Stimulated activated naive B cell treated with anti-CD40 and anti-IgM and Interleukin-4, amounts not matched to agents 10 μg/mL and 1 μg/mL and 100 μg/mL, for 72 hours (primary cell): Measurements from ENCODE around the gene PEX5L.

Experiments
- ATAC-seq, 2 donors: fragments of 150-1000 bp; cut with Tn5 transposase; replicated peaks; 2 replicates each; pipeline ENCODE4 v1.10.0; 2021; ENCODE audit warnings: moderate library complexity in 1 of 2
- DNase-seq: peaks from one replicate; pipeline ENCODE4 v3.0.0; 2021
- H3K27ac Mint-ChIP-seq: one replicate; pipeline ENCODE4 v1.8.0; 2022; ENCODE audit warnings: mild to moderate bottlenecking, mixed read lengths
- H3K27me3 Mint-ChIP-seq, 2 donors: one replicate each; pipeline ENCODE4 v1.8.0; 2022; ENCODE audit warnings: mixed read lengths in 2 of 2
- H3K36me3 Mint-ChIP-seq, 2 donors: one replicate each; pipeline ENCODE4 v1.8.0; 2022; ENCODE audit warnings: mixed read lengths in 2 of 2, mild to moderate bottlenecking in 1 of 2
- H3K4me1 Mint-ChIP-seq, 2 donors: one replicate each; pipeline ENCODE4 v1.8.0; 2022; ENCODE audit warnings: mixed read lengths in 2 of 2, mild to moderate bottlenecking in 1 of 2
- H3K4me3 Mint-ChIP-seq, 2 donors: one replicate each; pipeline ENCODE4 v1.8.0; 2022; ENCODE audit warnings: mild to moderate bottlenecking in 2 of 2, mixed read lengths in 2 of 2, moderate library complexity in 1 of 2
- H3K9me3 Mint-ChIP-seq, 2 donors: one replicate each; pipeline ENCODE4 v1.8.0; 2022; ENCODE audit warnings: mixed read lengths in 2 of 2, mild to moderate bottlenecking in 1 of 2

PEX5L gene

DNA sequence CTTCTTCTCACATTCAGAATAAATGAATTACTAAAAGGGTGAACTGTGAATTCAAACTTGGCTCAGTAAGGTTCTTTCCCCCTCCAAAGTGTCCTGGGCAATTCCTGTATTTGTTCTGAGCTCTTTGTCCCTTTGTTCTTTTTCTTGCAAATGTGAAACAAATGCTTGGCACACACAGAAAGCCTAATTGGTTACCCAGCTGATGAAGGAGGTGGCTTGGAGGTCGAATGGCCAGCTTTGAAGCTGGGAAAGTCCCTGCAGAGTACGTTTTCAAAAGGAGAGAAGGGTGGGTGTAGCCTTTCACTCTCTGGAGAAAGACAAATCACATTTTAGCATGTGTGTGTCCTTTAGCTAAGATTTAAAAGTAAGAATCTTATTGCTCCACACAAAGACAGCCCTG, 154.4 kb downstream of the PEX5L start:
- Mint-ChIP-seq H3K9me3 (no peaks in the 10 kb centered on the region), H3K4me3 (no peak overlapping the region), H3K27me3 (peaks cover 7 to 8% of the 10 kb centered on the region in 2 donors), H3K4me1 (no peaks in the 10 kb centered on the region), H3K27ac (no peak overlapping the region), H3K36me3 (no peaks in the 10 kb centered on the region)
- ATAC-seq: peak in 1 of 2 donors; percentile 61
- DNase-seq: no peak

DNA sequence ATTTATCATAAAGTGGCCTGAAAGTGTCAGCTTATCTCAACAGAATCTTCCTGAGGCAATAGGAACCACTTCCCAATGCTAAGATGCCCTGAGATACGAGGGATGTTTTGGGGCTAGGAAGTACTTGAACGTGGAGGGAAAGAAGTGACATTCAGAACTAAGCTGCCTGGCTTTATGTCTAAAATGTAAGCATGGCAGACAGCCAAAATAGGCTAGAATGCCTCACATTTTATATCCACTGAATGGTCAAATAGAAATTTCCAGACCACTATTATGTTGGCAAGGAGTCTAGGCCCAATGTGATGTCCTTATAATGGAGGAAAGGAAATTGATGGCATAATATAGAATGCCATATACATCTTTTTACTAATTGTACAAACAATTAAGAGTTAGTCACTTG, 154.9 kb downstream of the PEX5L start:
- no peaks in the 10 kb centered on the region for H3K4me1 Mint-ChIP-seq
- H3K27me3 Mint-ChIP-seq: peaks cover 7 to 8% of the 10 kb centered on the region in 2 donors
- no peaks in the 10 kb centered on the region for H3K9me3 Mint-ChIP-seq
- no peak overlapping the region for H3K4me3 Mint-ChIP-seq
- no peak overlapping the region for H3K27ac Mint-ChIP-seq
- no peak for DNase-seq
- H3K36me3 Mint-ChIP-seq: no peaks in the 10 kb centered on the region
- no peak for ATAC-seq

DNA sequence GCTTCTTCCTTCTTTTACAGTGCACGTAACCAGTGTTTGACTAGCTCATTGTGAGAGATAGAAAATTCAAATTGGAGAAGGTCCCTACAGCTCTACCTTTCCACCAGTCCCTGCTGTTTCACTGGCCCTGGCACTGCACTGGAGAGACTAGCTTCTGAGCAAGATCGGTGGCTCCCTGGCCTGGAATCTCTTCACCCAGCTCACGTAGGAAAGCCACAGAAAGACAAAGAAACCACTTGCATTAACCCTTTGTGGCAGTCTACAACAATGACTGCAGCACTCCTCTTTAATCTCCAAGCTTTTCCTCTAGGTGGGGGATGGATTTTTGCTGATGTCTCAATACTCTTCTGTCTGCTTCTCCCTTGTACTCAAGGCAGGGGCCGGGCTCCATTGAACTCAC, 155.9 kb downstream of the PEX5L start:
- Mint-ChIP-seq H3K4me3 (no peak overlapping the region), H3K27ac (no peak overlapping the region), H3K4me1 (no peaks in the 10 kb centered on the region), H3K27me3 (peaks cover 7 to 8% of the 10 kb centered on the region in 2 donors), H3K36me3 (no peaks in the 10 kb centered on the region), H3K9me3 (no peaks in the 10 kb centered on the region)
- DNase-seq: no peak
- no peak for ATAC-seq

DNA sequence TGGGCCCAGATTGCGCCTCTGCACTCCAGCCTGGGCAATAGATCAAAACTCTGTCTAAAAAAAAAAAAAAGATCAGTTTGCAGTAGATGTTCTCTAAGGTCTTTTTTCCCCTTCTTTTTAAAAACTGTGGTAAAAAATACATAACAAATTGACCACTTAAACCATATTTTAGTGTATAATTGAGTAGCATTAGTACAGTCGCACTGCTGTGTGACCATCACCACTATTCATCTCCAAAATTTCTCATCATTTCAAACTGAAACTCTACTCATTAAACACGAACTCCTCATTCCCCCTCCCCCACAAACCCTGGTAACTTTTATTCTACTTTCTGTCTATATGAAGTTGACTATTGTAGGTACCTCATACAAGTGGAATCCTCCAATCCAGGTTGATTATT, 160.3 kb downstream of the PEX5L start:
- Mint-ChIP-seq H3K36me3 (no peaks in the 10 kb centered on the region), H3K27me3 (peaks cover 10 to 15% of the 10 kb centered on the region in 2 donors), H3K4me3 (no peak overlapping the region), H3K27ac (no peak overlapping the region), H3K4me1 (no peaks in the 10 kb centered on the region), H3K9me3 (no peaks in the 10 kb centered on the region)
- DNase-seq (no peak), ATAC-seq (no peak)

DNA sequence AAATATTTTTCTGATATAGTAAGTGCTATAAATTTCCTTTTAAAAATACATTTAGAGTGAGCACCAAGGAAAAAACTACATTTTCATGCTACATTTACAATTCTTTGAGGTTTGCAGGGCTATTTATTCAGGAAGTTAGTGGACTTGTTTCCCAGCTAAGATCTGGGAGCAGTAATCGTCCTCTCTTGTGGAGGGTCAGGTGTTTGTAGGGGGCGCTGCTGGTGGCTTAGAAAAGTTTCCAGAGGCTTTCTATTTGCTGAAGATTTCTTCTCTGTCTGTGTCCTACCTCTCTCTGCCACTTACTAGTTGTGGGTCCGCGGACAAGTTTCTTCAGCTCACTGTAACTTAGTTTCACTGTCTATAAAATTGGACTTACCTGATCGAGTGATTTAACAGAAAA, 163.9 kb downstream of the PEX5L start:
- Mint-ChIP-seq H3K36me3 (no peaks in the 10 kb centered on the region), H3K4me3 (no peak overlapping the region), H3K9me3 (no peaks in the 10 kb centered on the region), H3K4me1 (no peaks in the 10 kb centered on the region), H3K27ac (no peak overlapping the region), H3K27me3 (peaks cover 4 to 7% of the 10 kb centered on the region in 2 donors)
- ATAC-seq: no peak
- no peak for DNase-seq

DNA sequence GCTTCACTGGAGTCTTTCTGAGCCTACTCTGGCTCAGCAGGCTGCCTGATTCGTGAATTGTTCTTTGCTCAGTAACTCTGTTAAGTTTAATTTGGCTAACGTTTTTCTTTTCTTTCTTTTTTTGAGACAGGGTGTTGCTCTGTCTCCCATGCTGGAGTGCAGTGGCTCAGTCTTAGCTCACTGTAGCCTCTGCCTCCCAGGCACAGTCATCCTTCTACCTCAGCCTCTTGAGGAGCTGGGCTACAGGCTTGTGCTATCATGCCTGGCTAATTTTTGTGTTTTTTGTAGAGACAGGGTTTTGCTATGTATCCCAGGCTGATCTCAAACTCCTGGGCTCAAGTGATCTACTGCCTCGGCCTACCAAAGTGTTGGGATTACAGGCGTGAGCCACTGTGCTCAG, 165.0 kb downstream of the PEX5L start:
- no peaks in the 10 kb centered on the region for H3K36me3 Mint-ChIP-seq
- no peaks in the 10 kb centered on the region for H3K4me1 Mint-ChIP-seq
- peaks cover 4 to 7% of the 10 kb centered on the region in 2 donors for H3K27me3 Mint-ChIP-seq
- no peaks in the 10 kb centered on the region for H3K9me3 Mint-ChIP-seq
- no peak for DNase-seq
- H3K4me3 Mint-ChIP-seq: no peak overlapping the region
- no peak for ATAC-seq
- no peak overlapping the region for H3K27ac Mint-ChIP-seq

DNA sequence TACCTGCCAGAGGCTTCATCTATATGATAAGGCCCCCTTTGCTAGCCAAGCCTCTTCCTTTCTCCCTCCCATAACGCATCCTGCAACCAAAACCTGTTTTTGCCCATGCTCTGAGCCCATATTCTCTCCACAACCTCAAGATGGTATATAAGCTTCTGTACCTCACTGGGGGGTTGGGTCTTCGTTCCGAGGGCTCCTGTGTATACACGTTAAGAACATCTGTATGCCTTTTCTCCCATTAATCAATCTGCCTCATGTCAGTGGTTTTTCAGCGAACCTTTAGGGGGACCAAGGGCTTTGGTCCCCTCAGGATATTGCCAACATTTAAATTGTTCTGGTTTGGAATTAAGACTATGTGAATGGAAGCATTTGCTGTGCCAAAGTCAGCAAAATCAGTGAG, 168.0 kb downstream of the PEX5L start:
- Mint-ChIP-seq H3K4me3 (no peak overlapping the region), H3K4me1 (no peaks in the 10 kb centered on the region), H3K36me3 (peaks cover 0 to 2% of the 10 kb centered on the region in 2 donors), H3K27me3 (no peaks in the 10 kb centered on the region), H3K27ac (no peak overlapping the region), H3K9me3 (peaks cover 5 to 6% of the 10 kb centered on the region in 2 donors)
- DNase-seq (no peak), ATAC-seq (no peak)

DNA sequence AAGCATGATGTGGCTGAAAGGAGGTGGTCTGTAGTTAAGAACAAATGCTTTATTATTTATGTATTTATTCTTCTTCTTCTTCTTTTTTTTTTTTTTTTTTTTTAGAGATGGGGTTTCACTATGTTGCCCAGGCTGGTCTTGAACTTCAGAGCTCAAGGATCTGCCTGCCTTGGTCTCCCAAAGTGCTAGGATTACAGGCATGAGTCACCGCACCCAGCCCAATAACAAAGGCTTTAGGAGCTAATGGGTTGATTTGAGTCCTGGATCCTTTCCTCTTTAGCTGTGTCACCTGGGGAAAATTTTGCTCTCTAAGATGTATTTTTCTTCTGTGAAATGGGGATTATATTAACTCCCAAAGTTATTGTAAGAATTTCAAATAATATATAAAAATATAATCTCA, 168.8 kb downstream of the PEX5L start:
- Mint-ChIP-seq H3K27me3 (peaks cover 0 to 4% of the 10 kb centered on the region in 2 donors), H3K4me1 (no peaks in the 10 kb centered on the region), H3K27ac (no peak overlapping the region), H3K9me3 (peaks cover 5 to 8% of the 10 kb centered on the region in 2 donors), H3K4me3 (no peak overlapping the region), H3K36me3 (peaks cover 0 to 2% of the 10 kb centered on the region in 2 donors)
- ATAC-seq: no peak
- DNase-seq: no peak

DNA sequence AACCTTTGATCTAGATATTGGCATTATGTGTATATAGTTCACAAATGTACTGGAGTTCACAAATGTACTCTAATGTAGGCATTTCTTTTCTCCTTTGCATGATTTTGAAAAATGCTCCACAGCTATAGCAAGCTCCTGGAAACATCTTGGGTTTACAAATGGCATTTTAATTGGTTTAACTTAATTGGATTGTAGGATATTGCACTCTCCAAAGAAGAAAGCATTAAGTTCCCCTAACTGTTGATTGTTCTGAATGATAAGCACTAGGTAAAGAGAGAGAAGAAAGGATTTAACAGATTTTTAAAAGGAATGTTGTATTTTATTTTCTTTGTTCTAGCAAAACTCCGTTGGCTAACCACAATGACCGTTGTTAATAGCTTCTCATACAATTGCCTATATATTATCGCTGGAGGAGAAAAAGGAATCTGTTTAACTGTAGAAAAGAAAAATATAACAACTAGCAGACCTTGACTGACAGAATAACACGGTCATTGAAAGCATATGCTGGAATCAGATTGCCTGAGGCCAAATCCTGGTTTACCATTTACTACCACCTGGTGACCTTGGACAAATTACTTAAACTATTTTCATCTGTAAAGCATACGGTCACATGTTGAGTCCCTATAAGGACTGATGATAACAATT, 170.8 kb downstream of the PEX5L start:
- DNase-seq: no peak
- Mint-ChIP-seq H3K27me3 (peaks cover 0 to 8% of the 10 kb centered on the region in 2 donors), H3K9me3 (peaks cover 5 to 9% of the 10 kb centered on the region in 2 donors), H3K27ac (no peak overlapping the region), H3K4me1 (no peaks in the 10 kb centered on the region), H3K36me3 (peaks cover 0 to 2% of the 10 kb centered on the region in 2 donors), H3K4me3 (no peak overlapping the region)
- ATAC-seq: no peak

DNA sequence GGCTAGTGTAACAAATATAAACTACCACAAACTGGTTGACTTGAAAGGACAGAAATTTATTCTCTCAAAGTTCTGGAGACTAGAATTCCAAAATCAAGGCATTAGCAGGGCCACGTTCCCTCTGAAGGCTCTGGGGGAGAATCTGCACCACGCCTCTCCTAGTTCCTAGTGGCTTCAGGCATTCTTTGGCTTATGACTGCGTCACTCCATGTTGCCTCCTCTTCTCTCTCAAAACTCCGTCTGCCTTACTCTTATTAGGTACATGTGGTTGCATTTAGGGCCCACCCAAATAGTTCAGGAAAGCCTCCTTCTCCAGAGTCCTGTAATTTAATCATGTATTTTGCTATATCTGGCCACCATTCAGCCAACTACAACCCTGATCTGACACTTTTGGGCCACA, 174.8 kb downstream of the PEX5L start:
- ATAC-seq: no peak
- no peak for DNase-seq
- Mint-ChIP-seq H3K4me1 (no peaks in the 10 kb centered on the region), H3K27me3 (peaks cover 0 to 16% of the 10 kb centered on the region in 2 donors), H3K4me3 (no peak overlapping the region), H3K9me3 (peaks cover 5 to 9% of the 10 kb centered on the region in 2 donors), H3K27ac (no peak overlapping the region), H3K36me3 (peaks cover 0 to 2% of the 10 kb centered on the region in 2 donors)

DNA sequence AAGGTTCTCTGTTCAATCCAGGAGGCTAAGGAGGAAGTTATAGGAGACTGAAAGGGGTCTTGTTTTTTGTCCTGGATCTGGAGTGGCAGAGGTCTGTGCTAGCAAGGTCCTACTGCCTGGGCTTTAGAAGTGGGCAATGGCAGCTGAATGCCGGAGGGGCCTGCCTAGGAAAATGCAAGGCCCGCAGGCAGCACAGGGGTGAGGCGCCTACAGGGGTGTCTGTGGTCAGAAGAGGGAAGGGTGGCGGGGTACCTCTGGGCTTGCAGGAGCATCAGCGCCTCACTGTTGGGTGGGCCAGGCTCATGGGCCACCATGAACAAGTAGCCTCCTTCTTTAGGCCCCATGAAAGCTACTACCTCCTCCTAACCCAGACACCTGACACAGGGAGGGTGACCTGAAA, 175.4 kb downstream of the PEX5L start:
- Mint-ChIP-seq H3K9me3 (peaks cover 5 to 9% of the 10 kb centered on the region in 2 donors), H3K4me3 (no peak overlapping the region), H3K27me3 (peaks cover 0 to 19% of the 10 kb centered on the region in 2 donors), H3K4me1 (no peaks in the 10 kb centered on the region), H3K36me3 (peaks cover 0 to 2% of the 10 kb centered on the region in 2 donors), H3K27ac (no peak overlapping the region)
- DNase-seq (no peak), ATAC-seq (no peak)

DNA sequence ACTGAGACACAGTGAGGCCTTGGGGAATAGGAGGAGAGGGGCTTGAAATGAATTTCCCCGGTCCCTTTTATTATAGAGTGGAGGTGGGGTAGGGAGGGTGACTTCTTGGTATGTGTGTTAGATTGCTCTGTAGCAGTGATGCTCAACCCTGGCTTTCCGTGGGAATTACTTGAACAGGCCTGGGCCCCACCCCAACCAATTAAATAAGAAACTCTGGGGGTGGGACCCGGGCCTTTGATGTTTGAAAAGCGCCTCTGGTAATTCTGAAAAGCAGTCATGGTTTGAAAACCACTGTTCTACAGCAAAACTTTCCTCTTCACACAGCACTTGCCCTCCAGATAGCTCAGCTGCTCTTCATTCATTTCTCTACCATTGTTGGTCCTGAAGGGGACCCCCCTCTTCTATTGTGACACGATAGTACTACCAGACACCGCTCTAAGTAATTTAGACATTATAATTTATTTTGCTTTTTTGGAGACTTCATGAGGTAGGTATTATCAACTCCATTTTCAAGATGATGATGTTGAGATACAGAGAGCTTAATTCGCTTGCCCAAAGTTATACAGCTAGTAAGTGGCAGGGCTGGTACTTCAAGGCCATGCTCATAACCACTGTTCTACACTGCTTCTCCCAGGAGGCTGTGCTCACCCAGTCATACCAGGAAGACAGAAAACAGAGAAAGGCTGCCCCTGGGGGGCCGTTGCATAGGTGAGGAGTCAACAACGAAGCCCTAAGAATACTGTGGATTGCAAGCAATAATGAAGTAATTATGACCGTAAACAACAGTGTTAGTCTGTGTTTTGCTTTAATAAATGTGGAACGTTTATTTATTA, 176.2 kb downstream of the PEX5L start:
- DNase-seq (no peak), ATAC-seq (no peak)
- no peak overlapping the region for H3K27ac Mint-ChIP-seq
- peaks cover 5 to 9% of the 10 kb centered on the region in 2 donors for H3K9me3 Mint-ChIP-seq
- H3K36me3 Mint-ChIP-seq: peaks cover 0 to 2% of the 10 kb centered on the region in 2 donors
- H3K4me3 Mint-ChIP-seq: no peak overlapping the region
- H3K4me1 Mint-ChIP-seq: no peaks in the 10 kb centered on the region
- H3K27me3 Mint-ChIP-seq: peaks cover 0 to 19% of the 10 kb centered on the region in 2 donors

DNA sequence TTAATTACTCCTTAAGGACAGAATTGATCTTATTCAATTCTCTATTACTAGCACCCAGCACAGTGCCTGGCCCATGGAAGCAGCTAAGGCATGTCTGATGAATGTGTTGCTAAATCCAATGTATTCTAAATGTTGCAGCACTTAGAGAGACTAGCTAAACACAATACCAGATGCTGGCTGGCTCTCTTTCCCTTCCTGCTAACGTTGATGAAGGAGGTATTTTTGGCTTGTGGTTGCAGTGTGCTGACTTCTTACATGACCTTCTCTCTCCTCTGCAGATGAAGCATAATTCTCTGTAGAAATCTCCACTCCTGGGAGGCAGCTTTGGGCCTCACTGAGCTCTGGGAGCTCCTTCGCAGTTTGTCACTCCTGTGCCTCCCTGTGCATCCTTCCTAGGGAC, 183.6 kb downstream of the PEX5L start:
- H3K9me3 Mint-ChIP-seq: no peaks in the 10 kb centered on the region
- peaks cover 6 to 8% of the 10 kb centered on the region in 2 donors for H3K27me3 Mint-ChIP-seq
- peaks cover 12 to 20% of the 10 kb centered on the region in 2 donors for H3K4me1 Mint-ChIP-seq
- H3K27ac Mint-ChIP-seq: peak overlapping the region; percentile 56
- peak overlapping the region in 1 of 2 donors; percentile 3 for H3K4me3 Mint-ChIP-seq
- H3K36me3 Mint-ChIP-seq: no peaks in the 10 kb centered on the region
- ATAC-seq (peak; percentile 60 to 63), DNase-seq (peak; percentile 2)

DNA sequence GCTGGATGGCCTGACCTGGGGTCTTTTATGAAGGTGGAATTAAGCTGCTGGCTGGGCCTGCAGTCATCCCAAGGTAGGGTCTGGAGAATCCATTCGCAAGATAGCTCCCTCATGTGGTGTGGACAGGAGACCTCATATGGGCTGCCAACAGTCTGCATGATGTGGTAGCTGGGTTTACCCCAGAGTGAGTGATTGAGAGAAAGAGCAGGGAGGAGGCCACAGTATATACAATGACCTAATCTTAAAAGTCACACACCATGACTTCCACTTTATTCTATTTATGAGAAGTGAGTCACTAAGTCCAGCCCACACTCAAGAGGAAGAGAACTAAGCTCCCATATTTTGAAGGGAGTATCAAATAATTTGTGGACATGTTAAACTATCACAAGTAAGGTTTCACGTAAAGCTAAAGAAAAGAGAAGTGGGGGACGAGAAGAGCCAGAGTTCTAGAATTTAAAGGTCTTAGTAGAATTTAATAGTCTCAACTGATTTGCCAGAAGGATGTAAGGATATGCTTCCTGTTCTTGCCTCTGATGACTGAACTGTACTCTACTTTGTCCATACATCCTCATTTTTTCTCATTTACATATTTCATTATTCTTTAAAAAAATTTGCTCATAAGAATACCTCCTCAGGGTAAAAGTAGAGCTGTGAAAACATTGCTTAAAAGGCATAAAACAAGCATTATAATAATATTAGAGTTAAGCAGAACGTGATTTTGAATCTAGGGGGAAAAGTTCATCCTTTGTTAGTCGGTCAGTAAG, 184.4 kb downstream of the PEX5L start:
- Mint-ChIP-seq H3K4me3 (peak overlapping the region; percentile 46 to 54), H3K9me3 (no peaks in the 10 kb centered on the region), H3K27me3 (peaks cover 6 to 7% of the 10 kb centered on the region in 2 donors), H3K36me3 (no peaks in the 10 kb centered on the region), H3K4me1 (peaks cover 12 to 20% of the 10 kb centered on the region in 2 donors), H3K27ac (peak overlapping the region; percentile 20)
- ATAC-seq (peak; percentile 95 to 97), DNase-seq (peak; percentile 28)
